GM12875 (cell line): ENCODE results near the gene PLEKHG1.

Experiments used
- H3K4me3 ChIP-seq: one replicate; pipeline ENCODE4 v1.5.1; 2011; ENCODE audit warnings: low read depth, low read length, control low read depth
- TF ChIP-seq, protein P1 (sequence below): IDR thresholded peaks from 2 replicates; pipeline ENCODE4 v1.5.1; 2011; ENCODE audit warnings: low read depth, mild to moderate bottlenecking, control low read depth, inconsistent platforms, low read length, moderate library complexity, borderline replicate concordance; ENCODE audit not compliant: insufficient read depth

The PLEKHG1 gene

DNA sequence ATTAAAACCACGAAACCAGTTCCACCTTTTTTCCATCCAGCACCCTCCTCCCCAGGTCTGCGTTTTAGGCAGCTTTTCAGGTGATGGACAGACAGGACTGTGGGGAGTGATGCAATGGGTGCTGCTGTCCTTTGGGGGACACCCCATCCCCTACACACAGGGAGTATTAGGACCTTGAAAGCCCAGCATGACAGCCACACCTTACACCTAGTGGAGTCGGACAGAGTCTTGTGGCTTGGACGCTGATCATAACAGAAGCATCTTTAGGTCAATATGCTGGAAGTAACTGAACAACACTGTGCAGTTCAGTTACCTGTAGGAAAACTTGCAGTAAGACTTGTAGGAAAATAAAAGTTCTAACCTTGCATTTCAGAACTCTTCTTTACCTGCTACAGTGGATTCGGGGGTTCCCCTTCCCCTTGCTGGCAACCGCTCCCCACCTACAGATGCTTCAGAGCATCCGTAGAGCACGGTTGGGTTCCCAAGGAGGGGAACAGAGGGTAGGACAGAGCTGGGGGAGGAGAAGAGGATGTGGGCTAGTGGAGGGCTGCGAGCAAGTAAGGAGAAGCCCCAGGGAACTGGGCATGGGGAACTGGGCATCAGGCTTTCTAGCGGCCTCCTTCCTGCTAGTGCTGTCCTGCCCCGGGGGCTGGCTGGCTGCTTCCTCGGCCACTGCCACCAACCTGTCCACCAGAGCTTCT, 31.7 kb downstream of the PLEKHG1 start:
- no peak overlapping the region for H3K4me3 ChIP-seq
- TF ChIP-seq, protein P1, sequence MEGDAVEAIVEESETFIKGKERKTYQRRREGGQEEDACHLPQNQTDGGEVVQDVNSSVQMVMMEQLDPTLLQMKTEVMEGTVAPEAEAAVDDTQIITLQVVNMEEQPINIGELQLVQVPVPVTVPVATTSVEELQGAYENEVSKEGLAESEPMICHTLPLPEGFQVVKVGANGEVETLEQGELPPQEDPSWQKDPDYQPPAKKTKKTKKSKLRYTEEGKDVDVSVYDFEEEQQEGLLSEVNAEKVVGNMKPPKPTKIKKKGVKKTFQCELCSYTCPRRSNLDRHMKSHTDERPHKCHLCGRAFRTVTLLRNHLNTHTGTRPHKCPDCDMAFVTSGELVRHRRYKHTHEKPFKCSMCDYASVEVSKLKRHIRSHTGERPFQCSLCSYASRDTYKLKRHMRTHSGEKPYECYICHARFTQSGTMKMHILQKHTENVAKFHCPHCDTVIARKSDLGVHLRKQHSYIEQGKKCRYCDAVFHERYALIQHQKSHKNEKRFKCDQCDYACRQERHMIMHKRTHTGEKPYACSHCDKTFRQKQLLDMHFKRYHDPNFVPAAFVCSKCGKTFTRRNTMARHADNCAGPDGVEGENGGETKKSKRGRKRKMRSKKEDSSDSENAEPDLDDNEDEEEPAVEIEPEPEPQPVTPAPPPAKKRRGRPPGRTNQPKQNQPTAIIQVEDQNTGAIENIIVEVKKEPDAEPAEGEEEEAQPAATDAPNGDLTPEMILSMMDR = no peak

- H3K4me3 ChIP-seq = no peak overlapping the region
- TF ChIP-seq, protein P1 = no peak
Observed at GRCh38 chr6:150631984-150632642, 32.4 kb downstream of the PLEKHG1 start.

DNA sequence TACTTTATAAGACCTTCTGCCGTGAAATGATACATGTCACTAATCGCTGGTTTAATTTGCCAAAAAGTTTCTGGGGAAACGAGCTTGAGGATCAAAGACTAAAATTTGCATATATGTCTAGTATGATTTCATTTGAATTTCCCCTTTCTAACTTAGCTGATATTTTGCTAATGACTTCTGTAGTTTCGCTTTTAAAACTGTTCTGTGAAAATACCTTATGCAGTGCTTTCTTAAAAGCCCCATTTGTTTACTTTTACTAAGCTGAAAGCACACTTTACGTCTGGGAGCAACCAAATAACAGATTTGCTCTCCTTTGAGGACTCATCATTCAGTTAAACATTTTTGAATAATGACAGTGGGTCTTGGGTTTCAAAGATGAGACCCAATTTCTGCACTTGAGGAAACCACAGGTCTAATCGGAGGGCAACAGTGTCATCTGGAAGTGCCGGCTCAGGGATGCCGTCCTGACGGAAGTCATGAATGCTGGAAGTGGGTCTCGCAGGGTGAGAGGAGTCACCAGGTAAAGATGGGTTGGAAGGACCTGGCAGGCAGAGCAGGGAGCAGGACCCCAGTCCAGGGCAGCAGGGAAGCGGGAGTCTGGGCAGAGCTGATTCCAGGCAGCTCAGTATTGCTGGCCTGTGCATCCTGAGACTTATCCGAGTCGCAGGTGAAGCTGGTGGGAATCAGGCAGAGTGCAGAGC, 33.2 kb downstream of the PLEKHG1 start:
- H3K4me3 ChIP-seq = no peak overlapping the region
- TF ChIP-seq, protein P1 = no peak

GRCh38 chr6:150633486-150633834, 33.8 kb downstream of the PLEKHG1 start:
- TF ChIP-seq, protein P1 = no peak
- H3K4me3 ChIP-seq = no peak overlapping the region

DNA sequence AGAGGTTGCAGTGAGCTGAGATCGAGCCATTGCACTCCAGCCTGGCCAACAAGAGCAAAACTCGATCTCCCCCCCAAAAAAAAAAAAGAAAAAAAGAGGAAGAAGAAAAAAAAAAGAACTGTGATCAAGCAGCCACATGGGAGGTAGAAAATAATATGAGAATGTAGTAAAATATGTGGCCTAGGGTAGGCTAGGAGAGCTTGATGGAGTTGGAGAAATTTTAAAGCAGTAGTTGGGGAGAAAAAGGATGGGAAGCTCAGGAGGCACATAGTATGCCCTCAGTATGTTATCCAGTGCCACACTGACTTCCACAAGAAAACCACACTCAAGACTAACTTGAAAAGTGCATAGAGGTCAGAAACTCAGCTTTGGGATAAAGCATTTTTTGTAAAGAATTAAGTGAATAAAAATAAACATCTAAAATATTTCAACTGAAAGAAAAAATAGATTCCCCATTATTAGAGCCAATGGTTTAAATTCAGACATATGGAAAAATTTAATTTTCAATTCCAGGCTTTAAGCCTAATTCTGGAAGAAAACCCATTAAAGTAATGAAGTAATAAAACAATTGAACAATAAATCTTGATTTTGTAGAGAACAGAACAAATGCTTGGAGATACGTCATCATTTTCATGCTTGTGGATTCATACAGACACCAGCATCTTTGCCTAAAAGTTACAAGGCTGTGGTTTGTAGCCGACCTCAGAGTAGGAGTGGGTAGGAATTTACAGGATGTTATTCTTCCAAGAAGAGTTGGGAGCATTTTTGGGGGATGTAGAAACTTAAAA, 34.7 kb downstream of the PLEKHG1 start:
- H3K4me3 ChIP-seq = no peak overlapping the region
- TF ChIP-seq, protein P1 = no peak

DNA sequence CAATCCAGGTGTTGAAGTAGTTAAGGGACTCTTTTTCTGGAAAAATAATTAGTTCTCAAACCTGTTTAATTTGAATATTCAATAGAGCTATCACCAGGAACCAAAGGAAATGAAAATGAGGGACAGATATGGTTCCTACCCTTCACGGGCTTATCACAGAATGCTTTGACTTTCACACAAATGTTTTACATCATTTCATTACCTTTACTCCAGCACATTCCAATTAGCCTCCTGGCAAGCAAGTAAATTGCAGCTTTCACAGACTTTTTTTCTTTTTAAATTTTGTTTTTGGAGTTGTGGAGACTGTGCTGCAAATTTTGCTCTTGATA, 35.2 kb downstream of the PLEKHG1 start:
- H3K4me3 ChIP-seq = no peak overlapping the region
- TF ChIP-seq, protein P1 = no peak
